HCT116 (cell line): Measurements from ENCODE around the gene FBXL2.

Experiments
- CEBPB ChIP-seq: IDR thresholded peaks from 2 replicates; pipeline ENCODE4 v1.6.1; 2012; ENCODE audit warnings: low read depth
- EGR1 ChIP-seq: IDR thresholded peaks from 2 replicates; pipeline ENCODE4 v1.6.1; 2012; ENCODE audit warnings: low read depth
- EZH2 ChIP-seq: fragments of 200-600 bp; sonication (generic); IDR thresholded peaks from 2 replicates; pipeline ENCODE4 v1.6.1; 2017; ENCODE audit warnings: antibody characterized with exemption, mixed run types
- TF ChIP-seq, protein P1 (sequence below), 3 experiments: fragments of 200-600 bp in 1 of 3; sonication (generic) in 1 of 3; IDR thresholded peaks in 2 of 3; conservative IDR thresholded peaks in 1 of 3; 2 replicates each; pipeline ENCODE4 v1.5.1; 2012 to 2017; ENCODE audit warnings: low read depth in 2 of 3, low read length in 2 of 3, antibody characterized with exemption in 1 of 3, borderline replicate concordance in 1 of 3, control low read depth in 1 of 3, mild to moderate bottlenecking in 1 of 3, mixed read lengths in 1 of 3, mixed run types in 1 of 3, moderate library complexity in 1 of 3; ENCODE audit not compliant: insufficient read depth in 1 of 3

DNA sequence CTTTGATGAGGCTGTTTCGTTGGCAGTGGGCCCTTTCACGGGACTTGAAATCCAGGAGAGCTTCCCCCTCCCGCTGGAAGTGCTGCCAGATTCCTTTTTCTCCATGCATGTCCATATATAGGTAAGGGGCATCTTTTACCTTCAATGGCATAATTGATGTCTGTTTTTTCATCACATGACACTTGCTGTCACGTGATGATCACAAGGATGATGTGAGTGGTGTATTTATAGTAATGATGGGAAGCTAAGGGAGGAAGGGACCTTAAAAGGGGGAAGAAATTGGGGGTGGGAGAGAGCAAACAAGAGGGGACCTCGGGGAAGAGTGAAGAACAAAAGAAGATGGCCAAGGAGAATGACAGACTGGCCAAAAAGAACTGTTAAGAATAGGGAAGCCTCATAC lies 47.3 kb upstream of the FBXL2 start:
- TF ChIP-seq, protein P1, sequence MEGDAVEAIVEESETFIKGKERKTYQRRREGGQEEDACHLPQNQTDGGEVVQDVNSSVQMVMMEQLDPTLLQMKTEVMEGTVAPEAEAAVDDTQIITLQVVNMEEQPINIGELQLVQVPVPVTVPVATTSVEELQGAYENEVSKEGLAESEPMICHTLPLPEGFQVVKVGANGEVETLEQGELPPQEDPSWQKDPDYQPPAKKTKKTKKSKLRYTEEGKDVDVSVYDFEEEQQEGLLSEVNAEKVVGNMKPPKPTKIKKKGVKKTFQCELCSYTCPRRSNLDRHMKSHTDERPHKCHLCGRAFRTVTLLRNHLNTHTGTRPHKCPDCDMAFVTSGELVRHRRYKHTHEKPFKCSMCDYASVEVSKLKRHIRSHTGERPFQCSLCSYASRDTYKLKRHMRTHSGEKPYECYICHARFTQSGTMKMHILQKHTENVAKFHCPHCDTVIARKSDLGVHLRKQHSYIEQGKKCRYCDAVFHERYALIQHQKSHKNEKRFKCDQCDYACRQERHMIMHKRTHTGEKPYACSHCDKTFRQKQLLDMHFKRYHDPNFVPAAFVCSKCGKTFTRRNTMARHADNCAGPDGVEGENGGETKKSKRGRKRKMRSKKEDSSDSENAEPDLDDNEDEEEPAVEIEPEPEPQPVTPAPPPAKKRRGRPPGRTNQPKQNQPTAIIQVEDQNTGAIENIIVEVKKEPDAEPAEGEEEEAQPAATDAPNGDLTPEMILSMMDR (IDR thresholded peaks at IDR 0.05 in 2 of 3, conservative IDR thresholded peaks at IDR 0.05 in 1 of 3; ENCODE audit: borderline replicate concordance in 1 of 3, insufficient read depth in 1 of 3, low read depth in 2 of 3, low read length in 2 of 3) = no peak
- TF ChIP-seq EZH2 = no peak
- no peak for TF ChIP-seq EGR1
- no peak for TF ChIP-seq CEBPB
